Stomach smooth muscle (tissue), 2 donors: Measurements from ENCODE around the gene ALKBH8.
A peak's percentile ranks its signal among the peaks of the same experiment; 100 is the strongest.
"Not testable (repeated sequence)": the region's sequence is repeated elsewhere in the genome, so short reads cannot be mapped to it uniquely, and the experiment has no call there.

ENCODE experiments used
- H3K27ac ChIP-seq: one replicate; pipeline ENCODE4 v1.7.0; 2013; ENCODE audit warnings: mild to moderate bottlenecking, low read length, inconsistent platforms
- H3K27me3 ChIP-seq, 2 donors: one replicate each; pipeline ENCODE4 v1.7.0; 2013; ENCODE audit warnings: low read length in 2 of 2; ENCODE audit not compliant: insufficient read depth in 2 of 2, control insufficient read depth in 1 of 2
- H3K36me3 ChIP-seq, 2 donors: one replicate each; pipeline ENCODE4 v1.7.0; 2013; ENCODE audit warnings: low read length in 2 of 2; ENCODE audit not compliant: control insufficient read depth in 2 of 2, insufficient read depth in 2 of 2
- H3K4me1 ChIP-seq: one replicate; pipeline ENCODE4 v1.7.0; 2013; ENCODE audit warnings: low read length; ENCODE audit not compliant: control insufficient read depth, insufficient read depth
- H3K4me3 ChIP-seq, 2 donors: one replicate each; pipeline ENCODE4 v1.7.0; 2013; ENCODE audit warnings: low read length in 2 of 2
- H3K9ac ChIP-seq, 2 donors: one replicate each; pipeline ENCODE4 v1.7.0; 2013; ENCODE audit warnings: low read length in 2 of 2, mild to moderate bottlenecking in 1 of 2
- H3K9me3 ChIP-seq, 2 donors: one replicate each; pipeline ENCODE4 v1.7.0; 2013; ENCODE audit warnings: low read length in 2 of 2; ENCODE audit not compliant: control insufficient read depth in 2 of 2
- donor health status: healthy.
- donor health status: Pancreatic carcinoma.

The ALKBH8 gene

GRCh38 chr11:107576497-107577345, 11.2 kb upstream of the ALKBH8 start:
- H3K4me3 ChIP-seq, H3K27me3 ChIP-seq, H3K9ac ChIP-seq, H3K9me3 ChIP-seq, H3K36me3 ChIP-seq, H3K4me1 ChIP-seq, H3K27ac ChIP-seq: not testable (repeated sequence)

DNA sequence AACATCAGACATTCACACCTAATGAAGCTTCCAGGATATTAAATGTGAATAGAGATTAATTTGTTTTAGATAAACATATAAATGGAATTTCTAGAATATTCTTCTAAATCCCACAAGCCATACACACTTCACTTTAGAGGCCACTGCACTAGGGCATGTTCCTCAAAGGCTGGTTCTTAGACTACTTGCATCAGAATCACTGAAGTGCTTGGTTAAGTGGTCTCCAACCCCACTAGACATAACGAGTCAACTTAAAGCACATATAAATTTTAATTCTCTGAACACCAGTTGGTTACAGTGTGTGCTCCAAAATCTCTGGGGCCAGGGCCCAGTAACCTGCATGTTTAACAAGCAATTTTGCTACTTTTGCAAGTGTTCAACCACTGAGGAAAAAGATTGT, 7.9 kb upstream of the ALKBH8 start:
- no peaks in the 10 kb centered on the region for H3K4me1 ChIP-seq
- no peak overlapping the region for H3K4me3 ChIP-seq
- no peaks in the 10 kb centered on the region for H3K9me3 ChIP-seq
- H3K36me3 ChIP-seq, result no peaks in the 10 kb centered on the region
- H3K27ac ChIP-seq, result no peak overlapping the region
- peaks cover 0 to 3% of the 10 kb centered on the region in 2 donors for H3K27me3 ChIP-seq
- no peak overlapping the region for H3K9ac ChIP-seq

- Histone ChIP-seq H3K27ac (no peak overlapping the region), H3K9ac (no peak overlapping the region), H3K4me3 (no peak overlapping the region), H3K27me3 (peaks cover 0 to 3% of the 10 kb centered on the region in 2 donors), H3K36me3 (no peaks in the 10 kb centered on the region), H3K9me3 (no peaks in the 10 kb centered on the region), H3K4me1 (peaks cover 3% of the 10 kb centered on the region)
Observed at GRCh38 chr11:107570015-107570414, 4.5 kb upstream of the ALKBH8 start.

DNA sequence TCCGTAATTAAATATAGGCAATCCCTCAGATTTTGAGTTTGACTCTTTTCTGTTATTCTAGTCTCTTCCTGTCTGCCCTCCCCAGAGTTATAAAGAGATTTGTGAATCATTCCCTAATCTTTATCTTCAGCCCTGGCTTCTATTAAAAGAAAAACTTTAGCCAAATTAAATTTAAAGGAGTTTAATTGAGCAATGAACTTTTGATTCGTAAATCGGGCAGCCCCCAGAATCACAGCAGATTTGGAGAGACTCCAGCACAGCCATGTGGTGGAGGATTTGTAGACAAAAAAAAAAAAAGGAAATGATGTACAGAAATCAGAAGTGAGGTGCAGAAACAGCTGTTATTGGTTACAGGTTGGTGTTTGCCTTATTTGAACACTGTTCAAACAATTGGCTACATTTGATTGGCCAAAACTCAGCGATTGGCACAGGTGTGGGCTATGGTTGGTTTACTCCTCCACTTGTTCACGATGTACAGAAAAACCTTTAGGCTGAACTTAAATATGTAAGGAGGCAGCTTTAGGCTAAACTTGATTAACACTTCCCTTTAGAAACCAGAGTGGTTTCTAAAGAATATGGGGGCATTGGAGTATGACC, 2.3 kb upstream of the ALKBH8 start:
- no peaks in the 10 kb centered on the region for H3K36me3 ChIP-seq

DNA sequence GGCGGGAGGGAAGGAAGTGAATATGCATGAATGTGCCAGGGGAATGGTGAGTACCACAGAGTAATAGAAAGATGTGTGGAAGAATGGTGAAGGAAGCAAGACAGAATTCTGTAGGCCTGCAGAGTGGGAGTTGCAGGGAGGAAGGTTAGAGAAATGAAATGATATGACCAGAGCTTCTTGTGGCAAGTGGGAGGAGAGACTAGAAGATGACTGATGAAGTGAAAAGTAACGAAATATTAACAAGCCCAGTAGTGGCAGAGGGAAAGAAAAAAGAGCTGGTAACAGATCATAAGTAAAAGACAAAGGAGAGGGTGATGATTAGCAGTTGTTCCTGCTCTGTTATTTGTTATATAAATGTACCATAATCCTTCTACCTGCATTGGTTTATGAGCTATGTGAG, 1.0 kb upstream of the ALKBH8 start:
- Histone ChIP-seq H3K4me3 (no peak overlapping the region), H3K9ac (no peak overlapping the region), H3K4me1 (peaks cover 14% of the 10 kb centered on the region), H3K27me3 (peaks cover 0 to 3% of the 10 kb centered on the region in 2 donors), H3K36me3 (no peaks in the 10 kb centered on the region), H3K9me3 (no peaks in the 10 kb centered on the region), H3K27ac (no peak overlapping the region)

More for the DNA sequence above, 2.3 kb upstream of the ALKBH8 start:
- H3K27me3 ChIP-seq, result peaks cover 0 to 3% of the 10 kb centered on the region in 2 donors
- no peaks in the 10 kb centered on the region for H3K9me3 ChIP-seq
- H3K4me1 ChIP-seq, result peaks cover 14% of the 10 kb centered on the region
- H3K9ac ChIP-seq, result no peak overlapping the region
- H3K4me3 ChIP-seq, result no peak overlapping the region
- H3K27ac ChIP-seq, result no peak overlapping the region

DNA sequence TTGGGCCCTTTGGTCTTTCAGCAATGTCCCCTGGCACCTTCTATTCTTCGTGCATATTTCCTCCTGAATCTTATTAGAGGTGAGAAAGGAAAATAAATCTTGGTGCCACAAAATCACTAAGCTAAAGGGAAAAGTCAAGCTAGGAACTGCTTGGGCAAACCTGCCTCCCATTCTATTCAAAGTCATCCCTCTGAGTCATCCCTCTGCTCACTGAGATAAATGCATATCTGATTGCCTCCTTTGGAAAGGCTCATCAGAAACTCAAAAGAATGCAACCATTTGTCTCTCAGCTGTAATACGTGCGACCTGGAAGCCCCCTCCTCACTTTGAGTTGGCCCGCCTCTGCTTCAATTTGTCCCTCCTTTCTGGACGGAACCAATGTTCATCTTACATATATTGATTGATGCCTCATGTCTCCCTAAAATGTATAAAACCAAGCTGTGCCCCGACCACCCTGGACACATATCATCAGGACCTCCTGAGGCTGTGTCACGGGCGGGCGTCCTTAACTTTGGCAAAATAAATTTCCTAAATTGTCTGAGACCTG, 493 bp upstream of the ALKBH8 start:
- not testable (repeated sequence) for H3K27me3 ChIP-seq, H3K36me3 ChIP-seq, H3K9me3 ChIP-seq
- H3K27ac ChIP-seq, result peak overlapping the region; percentile 67
- peak overlapping the region; percentile 99 to 100 for H3K4me3 ChIP-seq
- peaks cover 14% of the 10 kb centered on the region for H3K4me1 ChIP-seq
- H3K9ac ChIP-seq, result peak overlapping the region; percentile 76 to 89

DNA sequence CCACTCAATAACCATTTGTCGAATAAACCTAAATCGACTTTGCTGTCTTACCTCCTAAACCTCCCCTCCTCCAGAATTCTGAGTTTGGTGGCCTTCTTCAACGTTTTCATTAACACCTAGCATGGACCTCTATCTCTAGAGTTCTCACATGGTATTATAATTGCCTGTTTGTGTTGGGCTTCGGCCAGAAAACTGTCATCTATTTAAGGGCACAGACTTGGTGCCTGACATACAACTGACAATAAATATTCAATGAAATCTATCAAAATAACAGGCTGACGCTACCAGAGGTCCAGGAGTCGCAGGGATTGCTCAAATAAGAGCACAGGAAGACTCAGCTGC, 687 bp downstream of the ALKBH8 start:
- H3K4me1 ChIP-seq, result peaks cover 14% of the 10 kb centered on the region
- H3K36me3 ChIP-seq, result no peaks in the 10 kb centered on the region
- H3K27ac ChIP-seq, result peak overlapping the region; percentile 67
- H3K4me3 ChIP-seq, result peak overlapping the region; percentile 99 to 100
- H3K9ac ChIP-seq, result peak overlapping the region; percentile 76 to 89
- no peaks in the 10 kb centered on the region for H3K27me3 ChIP-seq
- no peaks in the 10 kb centered on the region for H3K9me3 ChIP-seq

- no peak overlapping the region for H3K27ac ChIP-seq
- peaks cover 14% of the 10 kb centered on the region for H3K4me1 ChIP-seq
Observed at GRCh38 chr11:107563702-107564101, 1.8 kb downstream of the ALKBH8 start.

GRCh38 chr11:107562647-107563208, 2.8 kb downstream of the ALKBH8 start:
- no peaks in the 10 kb centered on the region for H3K27me3 ChIP-seq
- H3K27ac ChIP-seq, result no peak overlapping the region
- H3K4me3 ChIP-seq, result no peak overlapping the region
- peaks cover 0 to 4% of the 10 kb centered on the region in 2 donors for H3K36me3 ChIP-seq
- peaks cover 14% of the 10 kb centered on the region for H3K4me1 ChIP-seq
- H3K9ac ChIP-seq, result no peak overlapping the region
- no peaks in the 10 kb centered on the region for H3K9me3 ChIP-seq

More at GRCh38 chr11:107563702-107564101, 1.8 kb downstream of the ALKBH8 start:
- H3K27me3 ChIP-seq, result no peaks in the 10 kb centered on the region
- H3K4me3 ChIP-seq, result peak overlapping the region; percentile 23 to 25
- H3K9me3 ChIP-seq, result no peaks in the 10 kb centered on the region
- H3K36me3 ChIP-seq, result peaks cover 0 to 4% of the 10 kb centered on the region in 2 donors
- no peak overlapping the region for H3K9ac ChIP-seq

DNA sequence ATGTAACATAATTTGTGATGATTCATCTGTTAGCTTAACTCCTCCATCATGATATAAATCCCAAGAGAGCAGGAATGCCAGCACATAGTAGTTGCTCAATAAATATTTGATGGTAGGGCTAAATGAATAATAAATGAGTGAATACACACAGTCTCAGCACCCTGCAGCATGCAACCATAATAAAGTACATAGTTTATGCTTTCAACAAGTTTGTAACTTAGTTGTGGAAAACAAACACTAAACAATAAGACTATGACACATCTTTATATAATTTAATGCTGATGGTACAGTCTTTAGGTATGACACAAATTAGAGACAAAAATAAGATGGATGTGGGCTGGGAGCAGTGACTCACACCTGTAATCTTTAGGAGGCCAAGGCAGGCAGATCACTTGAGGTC, 3.8 kb downstream of the ALKBH8 start:
- Histone ChIP-seq H3K27me3 (no peaks in the 10 kb centered on the region), H3K4me3 (no peak overlapping the region), H3K4me1 (peaks cover 14% of the 10 kb centered on the region), H3K9ac (no peak overlapping the region), H3K27ac (no peak overlapping the region), H3K36me3 (peaks cover 0 to 4% of the 10 kb centered on the region in 2 donors), H3K9me3 (no peaks in the 10 kb centered on the region)
